Parietal lobe (tissue), 1 donor: ENCODE results near the gene S100A10. TPM values are rescaled to one million over a fixed set of nuclear protein-coding genes. Genes with fewer than 3 reads are reported as not detected.

Source experiments
- total RNA-seq: library from RNA; depleted of rRNA; stranded (reverse); fragments of >200 nt; gene quantifications from one replicate; pipeline ENCODE4 v1.2.3, GENCODE V29; 2014

The S100A10 gene
- total RNA-seq, result 1.6 TPM

GRCh38 chr1:151993734-151994496, at the start of gene S100A10:
Gene S100A10 (minus strand): TSS chr1:151993859. CDS start chr1:151986230, 7,629 bp downstream.

DNA sequence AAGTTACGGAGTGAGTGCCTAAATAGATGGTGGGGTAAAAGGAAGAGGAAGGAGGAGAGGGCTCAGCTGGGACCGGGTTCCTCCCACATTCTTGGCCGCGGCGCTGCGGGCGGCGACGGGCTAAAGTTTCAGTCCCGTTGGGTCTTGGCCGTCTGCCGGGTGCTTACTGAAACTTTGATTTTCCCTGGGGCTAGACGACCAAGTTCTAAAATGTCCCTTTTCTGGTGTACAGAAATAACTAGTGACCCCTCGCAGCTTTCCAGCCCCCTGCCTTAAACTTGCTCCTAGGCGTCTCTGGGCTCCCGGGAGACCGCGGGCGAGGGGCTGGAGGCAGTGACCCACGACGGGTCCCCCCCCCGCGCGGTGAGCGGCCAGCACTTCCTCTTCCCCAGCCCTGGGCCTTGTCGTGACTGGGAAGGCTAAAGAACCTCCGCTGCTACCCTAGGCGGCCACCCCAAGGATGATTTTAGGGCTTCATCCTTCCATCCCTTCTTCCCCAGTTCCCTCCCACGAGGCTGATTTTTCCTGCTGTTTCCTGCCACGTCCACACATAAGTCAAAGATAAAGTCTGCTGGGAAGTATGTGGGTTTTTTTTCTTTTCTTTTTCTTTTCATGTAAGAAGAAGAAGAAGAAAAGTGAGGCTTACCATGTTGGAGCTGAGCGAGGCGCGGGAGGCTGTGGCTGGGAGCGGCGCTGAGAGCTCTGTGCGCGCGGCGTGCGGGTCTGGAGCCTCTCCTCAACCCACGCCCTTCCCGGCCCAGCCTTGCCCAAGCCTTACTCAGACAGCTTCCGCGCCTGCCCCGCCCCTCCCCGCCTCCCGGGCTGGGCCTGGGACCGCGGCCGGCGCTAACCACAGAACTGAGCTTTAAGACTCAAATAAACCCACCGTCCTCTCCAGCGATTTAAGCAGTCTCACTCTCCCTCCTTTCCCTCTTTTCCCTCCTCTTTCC, 42.9 kb upstream of the S100A10 start, which contains the start of gene S100A11:
Gene S100A11 (minus strand): TSS at position 738 of the 950 bp plus-strand sequence. CDS start 89 bp downstream, at position 649.

Other genes starting within 250 kb of the S100A10 start
- 55.4 TPM for gene MRPL9, start 230.4 kb downstream of the S100A10 start, total RNA-seq
- gene TDRKH, start 203.4 kb downstream of the S100A10 start, total RNA-seq, result 28.2 TPM
- not detected for gene LINGO4, start 188.4 kb downstream of the S100A10 start, total RNA-seq
- gene RORC, start 162.1 kb downstream of the S100A10 start, total RNA-seq, result not detected
- not detected for gene C2CD4D, start 154.0 kb downstream of the S100A10 start, total RNA-seq
- gene THEM5, start 140.1 kb downstream of the S100A10 start, total RNA-seq, result not detected
- gene THEM4, start 84.3 kb downstream of the S100A10 start, total RNA-seq, result 7.2 TPM
- gene S100A11, start 43.1 kb upstream of the S100A10 start, total RNA-seq, result 2.5 TPM
- not detected for gene TCHHL1, start 95.2 kb upstream of the S100A10 start, total RNA-seq
- gene TCHH, start 121.6 kb upstream of the S100A10 start, total RNA-seq, result under 0.01 TPM
- not detected for gene RPTN, start 165.4 kb upstream of the S100A10 start, total RNA-seq
- gene HRNR, start 230.3 kb upstream of the S100A10 start, total RNA-seq, result not detected